Measurements from ENCODE around the gene HELZ.
"Not testable (repeated sequence)": the region's sequence is repeated elsewhere in the genome, so short reads cannot be mapped to it uniquely, and the experiment has no call there.

Gene HELZ

DNA sequence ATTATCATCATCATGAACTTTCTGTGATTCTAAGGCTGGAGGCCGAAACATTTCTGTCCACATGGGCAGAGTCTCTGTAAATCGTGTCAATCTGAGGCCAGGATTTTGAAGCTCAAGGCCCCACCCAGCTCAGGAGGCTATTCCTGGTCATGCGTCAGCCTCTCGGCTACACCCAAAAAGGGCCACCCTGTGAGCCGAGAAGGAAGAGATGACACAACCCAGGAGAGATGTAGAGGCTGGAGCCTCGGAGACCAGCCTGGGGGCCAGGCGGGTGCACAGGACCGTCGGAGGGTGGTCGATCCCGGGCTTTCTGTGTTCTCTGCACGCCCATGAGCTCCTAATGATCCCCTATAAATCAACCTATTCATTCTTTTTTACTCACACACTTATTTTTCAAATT, 201.7 kb downstream of the HELZ start:
- Histone ChIP-seq H3K79me2 (ENCODE audit: control insufficient read depth, insufficient read depth, low read length, poor library complexity) (no peaks in the 10 kb centered on the region), H3K4me3 (ENCODE audit: low read depth, low read length) (no peak overlapping the region), H2AK5ac (ENCODE audit: low read length) (no peak overlapping the region), H3K4me1 (ENCODE audit: control insufficient read depth in 1 of 2, insufficient read depth in 2 of 2, low read length in 2 of 2) (peaks cover 3 to 7% of the 10 kb centered on the region in 2 experiments), H3K18ac (ENCODE audit: low read length) (no peak overlapping the region), H3K27me3 (ENCODE audit: insufficient read depth, low read length) (no peaks in the 10 kb centered on the region), H3K4me2 (ENCODE audit: low read length) (no peak overlapping the region), H4K12ac (ENCODE audit: low read depth, low read length) (no peak overlapping the region), H3K14ac (ENCODE audit: low read length) (no peak overlapping the region), H4K91ac (ENCODE audit: low read depth, low read length) (no peak overlapping the region), H3K4ac (ENCODE audit: low read depth, low read length) (no peak overlapping the region), H2BK120ac (ENCODE audit: insufficient read depth, low read length, poor library complexity) (no peak overlapping the region), H2BK5ac (ENCODE audit: low read depth, low read length, poor library complexity) (no peak overlapping the region), H3K9me3 (ENCODE audit: insufficient read depth, low read depth, low read length) (no peaks in the 10 kb centered on the region), H2BK12ac (ENCODE audit: low read length) (no peak overlapping the region), H2AFZ (ENCODE audit: insufficient read depth, low read length, poor library complexity) (no peak overlapping the region), H3K23ac (ENCODE audit: low read length) (no peak overlapping the region), H3K36me3 (ENCODE audit: control insufficient read depth in 1 of 2, insufficient read depth in 2 of 2, low read length in 2 of 2) (no peaks in the 10 kb centered on the region), H3K79me1 (ENCODE audit: low read length) (no peaks in the 10 kb centered on the region), H3K9ac (ENCODE audit: low read length) (no peak overlapping the region), H4K8ac (ENCODE audit: low read depth, low read length) (no peak overlapping the region), H3K27ac (ENCODE audit: low read depth, low read length) (no peak overlapping the region)
- DNase-seq, result no peak
- WGBS (ENCODE audit: extremely low coverage, insufficient coverage, insufficient read length), result no CpG with 5 or more reads among the region's 12 CpGs

GRCh38 chr17:67041941-67042899, 202.8 kb downstream of the HELZ start:
- Histone ChIP-seq H4K8ac (ENCODE audit: low read depth, low read length) (no peak overlapping the region), H2BK120ac (ENCODE audit: insufficient read depth, low read length, poor library complexity) (no peak overlapping the region), H3K27me3 (ENCODE audit: insufficient read depth, low read length) (no peaks in the 10 kb centered on the region), H4K91ac (ENCODE audit: low read depth, low read length) (no peak overlapping the region), H3K14ac (ENCODE audit: low read length) (no peak overlapping the region), H3K4me3 (ENCODE audit: low read depth, low read length) (no peak overlapping the region), H2AK5ac (ENCODE audit: low read length) (no peak overlapping the region), H2BK12ac (ENCODE audit: low read length) (no peak overlapping the region), H3K79me2 (ENCODE audit: control insufficient read depth, insufficient read depth, low read length, poor library complexity) (no peaks in the 10 kb centered on the region), H4K12ac (ENCODE audit: low read depth, low read length) (no peak overlapping the region), H3K23ac (ENCODE audit: low read length) (no peak overlapping the region), H3K27ac (ENCODE audit: low read depth, low read length) (no peak overlapping the region), H3K18ac (ENCODE audit: low read length) (no peak overlapping the region), H3K4me2 (ENCODE audit: low read length) (no peak overlapping the region), H2BK5ac (ENCODE audit: low read depth, low read length, poor library complexity) (no peak overlapping the region), H3K4me1 (ENCODE audit: control insufficient read depth in 1 of 2, insufficient read depth in 2 of 2, low read length in 2 of 2) (peaks cover 3 to 7% of the 10 kb centered on the region in 2 experiments), H3K36me3 (ENCODE audit: control insufficient read depth in 1 of 2, insufficient read depth in 2 of 2, low read length in 2 of 2) (no peaks in the 10 kb centered on the region), H3K4ac (ENCODE audit: low read depth, low read length) (no peak overlapping the region), H2AFZ (ENCODE audit: insufficient read depth, low read length, poor library complexity) (no peak overlapping the region), H3K9ac (ENCODE audit: low read length) (no peak overlapping the region), H3K9me3 (ENCODE audit: insufficient read depth, low read depth, low read length) (no peaks in the 10 kb centered on the region), H3K79me1 (ENCODE audit: low read length) (no peaks in the 10 kb centered on the region)
- WGBS (ENCODE audit: extremely low coverage, insufficient coverage, insufficient read length), result no CpG with 5 or more reads among the region's 11 CpGs
- DNase-seq, result no peak

DNA sequence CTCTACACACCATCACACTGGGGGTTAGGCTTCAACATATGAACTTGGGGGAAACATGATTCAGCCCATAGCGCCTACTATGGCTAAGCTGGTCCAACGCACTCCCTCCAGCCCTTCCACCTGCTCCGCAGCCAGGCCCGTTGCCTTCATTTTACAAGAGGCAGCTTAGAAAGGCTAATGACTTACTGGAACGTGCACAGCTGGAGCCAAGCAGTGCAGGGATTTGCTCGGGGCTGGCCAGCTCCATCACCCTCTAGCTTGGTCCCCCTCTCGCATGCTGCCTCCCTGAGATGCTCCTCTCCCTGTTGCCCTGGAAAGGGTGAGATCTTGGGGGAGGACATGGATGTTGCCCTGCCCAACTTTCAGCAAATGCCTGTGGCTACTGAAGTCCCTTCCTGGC, 203.5 kb downstream of the HELZ start:
- H3K4me1 ChIP-seq (ENCODE audit: control insufficient read depth in 1 of 2, insufficient read depth in 2 of 2, low read length in 2 of 2), result peaks cover 3 to 7% of the 10 kb centered on the region in 2 experiments
- H3K36me3 ChIP-seq (ENCODE audit: control insufficient read depth in 1 of 2, insufficient read depth in 2 of 2, low read length in 2 of 2), result no peaks in the 10 kb centered on the region
- H3K79me1 ChIP-seq (ENCODE audit: low read length), result no peaks in the 10 kb centered on the region
- H4K91ac ChIP-seq (ENCODE audit: low read depth, low read length), result no peak overlapping the region
- H3K27me3 ChIP-seq (ENCODE audit: insufficient read depth, low read length), result no peaks in the 10 kb centered on the region
- no peak overlapping the region for H3K14ac ChIP-seq (ENCODE audit: low read length)
- no peak overlapping the region for H2BK12ac ChIP-seq (ENCODE audit: low read length)
- H3K18ac ChIP-seq (ENCODE audit: low read length), result no peak overlapping the region
- H2BK120ac ChIP-seq (ENCODE audit: insufficient read depth, low read length, poor library complexity), result no peak overlapping the region
- H3K23ac ChIP-seq (ENCODE audit: low read length), result no peak overlapping the region
- no CpG with 5 or more reads among the region's 7 CpGs for WGBS (ENCODE audit: extremely low coverage, insufficient coverage, insufficient read length)
- H3K79me2 ChIP-seq (ENCODE audit: control insufficient read depth, insufficient read depth, low read length, poor library complexity), result no peaks in the 10 kb centered on the region
- H3K4ac ChIP-seq (ENCODE audit: low read depth, low read length), result no peak overlapping the region
- H3K4me2 ChIP-seq (ENCODE audit: low read length), result no peak overlapping the region
- H3K9me3 ChIP-seq (ENCODE audit: insufficient read depth, low read depth, low read length), result no peaks in the 10 kb centered on the region
- H2AK5ac ChIP-seq (ENCODE audit: low read length), result no peak overlapping the region
- H3K4me3 ChIP-seq (ENCODE audit: low read depth, low read length), result no peak overlapping the region
- no peak overlapping the region for H4K8ac ChIP-seq (ENCODE audit: low read depth, low read length)
- no peak overlapping the region for H2BK5ac ChIP-seq (ENCODE audit: low read depth, low read length, poor library complexity)
- no peak overlapping the region for H3K9ac ChIP-seq (ENCODE audit: low read length)
- DNase-seq, result no peak
- H2AFZ ChIP-seq (ENCODE audit: insufficient read depth, low read length, poor library complexity), result no peak overlapping the region
- no peak overlapping the region for H3K27ac ChIP-seq (ENCODE audit: low read depth, low read length)
- H4K12ac ChIP-seq (ENCODE audit: low read depth, low read length), result no peak overlapping the region

DNA sequence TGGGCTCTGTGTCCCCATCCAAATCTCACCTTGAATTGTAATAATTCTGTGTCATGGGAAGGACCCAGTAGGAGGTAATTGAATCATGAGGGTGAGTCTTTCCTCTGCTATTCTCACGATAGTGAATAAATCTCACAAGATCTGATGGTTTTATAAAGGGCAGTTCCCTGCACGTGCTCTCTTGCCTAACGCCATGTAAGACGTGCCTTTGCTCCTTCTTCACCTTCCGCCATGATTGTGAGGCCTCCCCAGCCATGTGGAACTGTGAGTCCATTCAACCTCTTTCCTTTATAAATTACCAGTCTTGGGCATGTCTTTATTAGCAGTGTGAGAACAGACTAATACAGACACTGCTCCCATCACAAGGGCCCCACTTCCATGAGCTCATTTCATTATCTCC, 203.9 kb downstream of the HELZ start:
- H2BK12ac ChIP-seq (ENCODE audit: low read length); H3K27me3 ChIP-seq (ENCODE audit: insufficient read depth, low read length); H3K4me2 ChIP-seq (ENCODE audit: low read length); H3K4me1 ChIP-seq (ENCODE audit: control insufficient read depth in 1 of 2, insufficient read depth in 2 of 2, low read length in 2 of 2); H2AK5ac ChIP-seq (ENCODE audit: low read length); H4K91ac ChIP-seq (ENCODE audit: low read depth, low read length); H2BK120ac ChIP-seq (ENCODE audit: insufficient read depth, low read length, poor library complexity); H3K36me3 ChIP-seq (ENCODE audit: control insufficient read depth in 1 of 2, insufficient read depth in 2 of 2, low read length in 2 of 2); H3K9me3 ChIP-seq (ENCODE audit: insufficient read depth, low read depth, low read length); H3K27ac ChIP-seq (ENCODE audit: low read depth, low read length); H3K79me1 ChIP-seq (ENCODE audit: low read length); H4K12ac ChIP-seq (ENCODE audit: low read depth, low read length); H4K8ac ChIP-seq (ENCODE audit: low read depth, low read length); H3K4ac ChIP-seq (ENCODE audit: low read depth, low read length); H3K79me2 ChIP-seq (ENCODE audit: control insufficient read depth, insufficient read depth, low read length, poor library complexity); H2BK5ac ChIP-seq (ENCODE audit: low read depth, low read length, poor library complexity); H3K18ac ChIP-seq (ENCODE audit: low read length); DNase-seq; H3K23ac ChIP-seq (ENCODE audit: low read length); H3K14ac ChIP-seq (ENCODE audit: low read length); H2AFZ ChIP-seq (ENCODE audit: insufficient read depth, low read length, poor library complexity); H3K4me3 ChIP-seq (ENCODE audit: low read depth, low read length); H3K9ac ChIP-seq (ENCODE audit: low read length): not testable (repeated sequence)
- WGBS (ENCODE audit: extremely low coverage, insufficient coverage, insufficient read length), result no CpG with 5 or more reads among the region's 5 CpGs
